ENCODE results near the gene GRID1. TPM values are rescaled to one million over a fixed set of nuclear protein-coding genes. Genes with fewer than 3 reads are reported as not detected.

Gene GRID1
- polyA plus RNA-seq, 1 of the 3 experiments (the other 2 are of a cell fraction) = 0.13 TPM

DNA sequence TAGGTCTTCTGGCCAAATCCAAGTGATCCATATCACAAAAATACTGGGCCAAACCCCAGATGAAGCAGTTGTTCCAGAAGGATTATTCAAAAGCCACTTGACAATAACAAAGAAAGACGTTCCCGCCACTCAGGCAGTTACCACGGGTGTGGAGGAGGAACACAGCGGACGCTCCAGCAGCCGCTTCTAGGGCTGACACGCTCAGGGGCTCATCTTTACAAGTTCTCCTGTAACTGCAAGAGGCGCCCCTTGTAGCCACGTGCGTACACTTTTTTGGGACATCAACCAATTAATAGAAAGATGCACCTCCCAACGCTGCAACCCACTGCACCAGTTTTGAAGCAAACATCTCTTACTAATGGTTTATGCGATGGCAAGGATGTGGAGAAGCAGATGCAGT lies 159.4 kb downstream of the GRID1 start:
- DNase-seq = no peak
- Histone ChIP-seq H3K36me3 (replicated peaks in 1 of 2; ENCODE audit: control insufficient read depth in 1 of 2, insufficient read depth in 2 of 2, low read length in 1 of 2) (no peaks in the 10 kb centered on the region), H3K79me2 (ENCODE audit: insufficient read depth) (no peaks in the 10 kb centered on the region), H3K9ac (no peak overlapping the region), H2AFZ (ENCODE audit: low read depth) (no peak overlapping the region), H3K27me3 (ENCODE audit: insufficient read depth) (no peaks in the 10 kb centered on the region), H4K20me1 (ENCODE audit: insufficient read depth) (no peaks in the 10 kb centered on the region), H3K4me1 (ENCODE audit: control insufficient read depth in 1 of 2, insufficient read depth in 2 of 2, low read depth in 1 of 2, low read length in 1 of 2) (peaks cover 0 to 10% of the 10 kb centered on the region in 2 experiments; a peak in 2 of 4 replicates), H3K4me3 (ENCODE audit: low read depth in 2 of 2, low read length in 1 of 2) (no peak overlapping the region), H3F3A (replicated peaks; ENCODE audit: insufficient read depth) (no peaks in the 10 kb centered on the region), H3K9me2 (no peaks in the 10 kb centered on the region), H3K27ac (ENCODE audit: low read depth in 2 of 2, low read length in 1 of 2) (no peak overlapping the region), H3K9me3 (no peaks in the 10 kb centered on the region), H3K4me2 (no peak overlapping the region)
- WGBS (ENCODE audit: low lambda C conversion rate) = 69% methylated on average over 9 of the region's 12 CpGs
- CTCF ChIA-PET = no interaction called here
- TF ChIP-seq ELF1 (IDR thresholded peaks at IDR 0.05) = no peak
- no peak for TF ChIP-seq MXI1 (IDR thresholded peaks at IDR 0.05; ENCODE audit: low read depth, low read length)
- TF ChIP-seq JUND (IDR thresholded peaks at IDR 0.05) = no peak
- TF ChIP-seq, protein P1, sequence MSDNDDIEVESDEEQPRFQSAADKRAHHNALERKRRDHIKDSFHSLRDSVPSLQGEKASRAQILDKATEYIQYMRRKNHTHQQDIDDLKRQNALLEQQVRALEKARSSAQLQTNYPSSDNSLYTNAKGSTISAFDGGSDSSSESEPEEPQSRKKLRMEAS (IDR thresholded peaks at IDR 0.05; ENCODE audit: low read depth) = no peak
- TF ChIP-seq YY1 (IDR thresholded peaks at IDR 0.05; ENCODE audit: low read depth) = no peak
- TF ChIP-seq EZH2phosphoT487 (IDR thresholded peaks at IDR 0.05; ENCODE audit: borderline replicate concordance, low read depth) = no peak
- no peak for TF ChIP-seq GABPA (IDR thresholded peaks at IDR 0.05; ENCODE audit: low read depth)
- POLR2A ChIA-PET = no interaction called here

DNA sequence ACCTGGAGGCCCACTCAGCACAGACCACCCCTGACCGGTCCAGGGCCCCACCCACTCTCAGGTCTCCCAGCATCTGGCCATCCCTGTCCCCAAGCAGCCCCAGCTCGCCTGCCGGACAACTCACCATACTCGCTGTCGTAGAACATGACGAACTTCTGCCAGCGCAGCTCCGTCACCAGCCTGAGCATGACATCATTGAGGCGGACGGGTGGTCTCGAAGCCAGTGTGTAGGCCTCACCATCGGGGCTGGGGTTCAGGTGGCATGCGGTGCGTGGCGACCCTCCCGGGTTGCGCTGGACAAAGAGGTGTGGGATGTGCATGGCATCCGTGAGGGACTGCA lies 160.4 kb downstream of the GRID1 start:
- TF ChIP-seq POLR2AphosphoS5 (IDR thresholded peaks at IDR 0.05; ENCODE audit: low read depth, low read length) (no peak), TCF12 (IDR thresholded peaks at IDR 0.05) (no peak), RCOR1 (IDR thresholded peaks at IDR 0.05; ENCODE audit: low read length) (no peak), RAD21 (IDR thresholded peaks at IDR 0.05; ENCODE audit: low read length) (no peak), YY1 (IDR thresholded peaks at IDR 0.05; ENCODE audit: low read depth) (no peak), JUND (IDR thresholded peaks at IDR 0.05) (no peak), MEF2A (IDR thresholded peaks at IDR 0.05; ENCODE audit: borderline replicate concordance, low read depth) (no peak), FOXJ3 (CRISPR knock-in tag; IDR thresholded peaks at IDR 0.05) (no peak), MXI1 (IDR thresholded peaks at IDR 0.05; ENCODE audit: low read depth, low read length) (no peak), SMC3 (IDR thresholded peaks at IDR 0.05; ENCODE audit: low read depth, low read length) (no peak), EP300 (IDR thresholded peaks at IDR 0.05; ENCODE audit: borderline replicate concordance in 1 of 2, low read depth in 1 of 2, low read length in 1 of 2) (no peak), TEAD4 (IDR thresholded peaks at IDR 0.05; ENCODE audit: borderline replicate concordance, insufficient read depth) (no peak), TAF1 (IDR thresholded peaks at IDR 0.05; ENCODE audit: borderline replicate concordance, low read depth, low read length) (no peak), FOXM1 (IDR thresholded peaks at IDR 0.05; ENCODE audit: low read depth) (no peak), SIN3A (IDR thresholded peaks at IDR 0.05; ENCODE audit: borderline replicate concordance, low read depth, low read length) (no peak)
- TF ChIP-seq, protein P2, sequence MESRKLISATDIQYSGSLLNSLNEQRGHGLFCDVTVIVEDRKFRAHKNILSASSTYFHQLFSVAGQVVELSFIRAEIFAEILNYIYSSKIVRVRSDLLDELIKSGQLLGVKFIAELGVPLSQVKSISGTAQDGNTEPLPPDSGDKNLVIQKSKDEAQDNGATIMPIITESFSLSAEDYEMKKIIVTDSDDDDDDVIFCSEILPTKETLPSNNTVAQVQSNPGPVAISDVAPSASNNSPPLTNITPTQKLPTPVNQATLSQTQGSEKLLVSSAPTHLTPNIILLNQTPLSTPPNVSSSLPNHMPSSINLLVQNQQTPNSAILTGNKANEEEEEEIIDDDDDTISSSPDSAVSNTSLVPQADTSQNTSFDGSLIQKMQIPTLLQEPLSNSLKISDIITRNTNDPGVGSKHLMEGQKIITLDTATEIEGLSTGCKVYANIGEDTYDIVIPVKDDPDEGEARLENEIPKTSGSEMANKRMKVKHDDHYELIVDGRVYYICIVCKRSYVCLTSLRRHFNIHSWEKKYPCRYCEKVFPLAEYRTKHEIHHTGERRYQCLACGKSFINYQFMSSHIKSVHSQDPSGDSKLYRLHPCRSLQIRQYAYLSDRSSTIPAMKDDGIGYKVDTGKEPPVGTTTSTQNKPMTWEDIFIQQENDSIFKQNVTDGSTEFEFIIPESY (IDR thresholded peaks at IDR 0.05; ENCODE audit: borderline replicate concordance, low read depth) = no peak
- TF ChIP-seq, protein P3, sequence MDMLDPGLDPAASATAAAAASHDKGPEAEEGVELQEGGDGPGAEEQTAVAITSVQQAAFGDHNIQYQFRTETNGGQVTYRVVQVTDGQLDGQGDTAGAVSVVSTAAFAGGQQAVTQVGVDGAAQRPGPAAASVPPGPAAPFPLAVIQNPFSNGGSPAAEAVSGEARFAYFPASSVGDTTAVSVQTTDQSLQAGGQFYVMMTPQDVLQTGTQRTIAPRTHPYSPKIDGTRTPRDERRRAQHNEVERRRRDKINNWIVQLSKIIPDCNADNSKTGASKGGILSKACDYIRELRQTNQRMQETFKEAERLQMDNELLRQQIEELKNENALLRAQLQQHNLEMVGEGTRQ (IDR thresholded peaks at IDR 0.05; ENCODE audit: borderline replicate concordance, low read depth, low read length) = no peak
- TF ChIP-seq, protein P4, sequence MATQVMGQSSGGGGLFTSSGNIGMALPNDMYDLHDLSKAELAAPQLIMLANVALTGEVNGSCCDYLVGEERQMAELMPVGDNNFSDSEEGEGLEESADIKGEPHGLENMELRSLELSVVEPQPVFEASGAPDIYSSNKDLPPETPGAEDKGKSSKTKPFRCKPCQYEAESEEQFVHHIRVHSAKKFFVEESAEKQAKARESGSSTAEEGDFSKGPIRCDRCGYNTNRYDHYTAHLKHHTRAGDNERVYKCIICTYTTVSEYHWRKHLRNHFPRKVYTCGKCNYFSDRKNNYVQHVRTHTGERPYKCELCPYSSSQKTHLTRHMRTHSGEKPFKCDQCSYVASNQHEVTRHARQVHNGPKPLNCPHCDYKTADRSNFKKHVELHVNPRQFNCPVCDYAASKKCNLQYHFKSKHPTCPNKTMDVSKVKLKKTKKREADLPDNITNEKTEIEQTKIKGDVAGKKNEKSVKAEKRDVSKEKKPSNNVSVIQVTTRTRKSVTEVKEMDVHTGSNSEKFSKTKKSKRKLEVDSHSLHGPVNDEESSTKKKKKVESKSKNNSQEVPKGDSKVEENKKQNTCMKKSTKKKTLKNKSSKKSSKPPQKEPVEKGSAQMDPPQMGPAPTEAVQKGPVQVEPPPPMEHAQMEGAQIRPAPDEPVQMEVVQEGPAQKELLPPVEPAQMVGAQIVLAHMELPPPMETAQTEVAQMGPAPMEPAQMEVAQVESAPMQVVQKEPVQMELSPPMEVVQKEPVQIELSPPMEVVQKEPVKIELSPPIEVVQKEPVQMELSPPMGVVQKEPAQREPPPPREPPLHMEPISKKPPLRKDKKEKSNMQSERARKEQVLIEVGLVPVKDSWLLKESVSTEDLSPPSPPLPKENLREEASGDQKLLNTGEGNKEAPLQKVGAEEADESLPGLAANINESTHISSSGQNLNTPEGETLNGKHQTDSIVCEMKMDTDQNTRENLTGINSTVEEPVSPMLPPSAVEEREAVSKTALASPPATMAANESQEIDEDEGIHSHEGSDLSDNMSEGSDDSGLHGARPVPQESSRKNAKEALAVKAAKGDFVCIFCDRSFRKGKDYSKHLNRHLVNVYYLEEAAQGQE (IDR thresholded peaks at IDR 0.05; ENCODE audit: low read depth, low read length) = no peak
- Histone ChIP-seq H3K4me1 (ENCODE audit: control insufficient read depth in 1 of 2, insufficient read depth in 2 of 2, low read depth in 1 of 2, low read length in 1 of 2) (peaks cover 0 to 10% of the 10 kb centered on the region in 2 experiments; a peak in 2 of 4 replicates), H3K4me2 (no peak overlapping the region), H3K36me3 (replicated peaks in 1 of 2; ENCODE audit: control insufficient read depth in 1 of 2, insufficient read depth in 2 of 2, low read length in 1 of 2) (no peaks in the 10 kb centered on the region), H4K20me1 (ENCODE audit: insufficient read depth) (no peaks in the 10 kb centered on the region), H3K4me3 (ENCODE audit: low read depth in 2 of 2, low read length in 1 of 2) (no peak overlapping the region), H3K9me3 (no peaks in the 10 kb centered on the region), H3F3A (replicated peaks; ENCODE audit: insufficient read depth) (no peaks in the 10 kb centered on the region), H2AFZ (ENCODE audit: low read depth) (no peak overlapping the region), H3K79me2 (ENCODE audit: insufficient read depth) (no peaks in the 10 kb centered on the region), H3K9ac (no peak overlapping the region), H3K27me3 (ENCODE audit: insufficient read depth) (no peaks in the 10 kb centered on the region), H3K27ac (ENCODE audit: low read depth in 2 of 2, low read length in 1 of 2) (no peak overlapping the region), H3K9me2 (no peaks in the 10 kb centered on the region)
- ChIA-PET POLR2A (no interaction called here), CTCF (interaction anchor here (0.6 kb wide), 1 partner anchor 170 kb away, joined by 3 read pairs; no protein-coding TSS in a partner anchor)
- WGBS (ENCODE audit: low lambda C conversion rate) = 75% methylated on average over 15 of the region's 18 CpGs
- DNase-seq = no peak
